Putamen (tissue), 1 donor: ENCODE results near the gene TRAM1L1.

ENCODE experiments used
- DNase-seq: peaks from one replicate; pipeline ENCODE4 v3.0.0-alpha.2; 2016; ENCODE audit warnings: low spot score

The TRAM1L1 gene

GRCh38 chr4:117084866-117085701 is at the start of gene TRAM1L1:
TRAM1L1 (minus strand) TSS chr4:117085576; CDS start chr4:117085393, 183 bp downstream.
- DNase-seq, result peak; percentile 80

DNA sequence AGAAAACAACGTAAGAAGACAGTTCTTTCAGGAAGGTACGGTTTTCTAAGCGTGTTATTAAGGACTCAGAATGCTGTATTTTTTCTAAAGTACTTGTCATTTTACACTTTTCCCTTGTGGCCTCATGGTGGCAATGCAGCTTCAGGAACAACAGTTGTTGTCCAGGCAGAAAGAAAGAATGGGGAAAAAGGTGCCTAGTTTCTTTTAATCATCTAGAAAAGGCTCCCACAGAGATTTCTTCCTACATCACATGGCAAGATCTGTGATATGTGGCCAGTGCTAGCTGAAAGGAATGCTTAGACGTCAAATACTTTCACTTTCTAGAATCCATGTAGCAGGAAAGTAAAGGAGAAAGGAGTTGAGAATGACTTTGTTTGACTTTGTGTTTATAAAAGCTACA is 49.0 kb upstream of the TRAM1L1 start:
- peak; percentile 80 for DNase-seq

- DNase-seq, result no peak
These were observed 11.5 kb upstream of the TRAM1L1 start for GRCh38 chr4:117096886-117097285.

GRCh38 chr4:117096462-117096861 is 11.1 kb upstream of the TRAM1L1 start:
- DNase-seq, result no peak

- no peak for DNase-seq
These were observed 8.2 kb upstream of the TRAM1L1 start for GRCh38 chr4:117093571-117093970.

- DNase-seq, result no peak
These were observed 7.6 kb downstream of the TRAM1L1 start for GRCh38 chr4:117077760-117078159.

- DNase-seq, result no peak
These were observed 17.3 kb downstream of the TRAM1L1 start for GRCh38 chr4:117068120-117068519.

GRCh38 chr4:117063961-117064696 is 21.2 kb downstream of the TRAM1L1 start:
- no peak for DNase-seq

DNA sequence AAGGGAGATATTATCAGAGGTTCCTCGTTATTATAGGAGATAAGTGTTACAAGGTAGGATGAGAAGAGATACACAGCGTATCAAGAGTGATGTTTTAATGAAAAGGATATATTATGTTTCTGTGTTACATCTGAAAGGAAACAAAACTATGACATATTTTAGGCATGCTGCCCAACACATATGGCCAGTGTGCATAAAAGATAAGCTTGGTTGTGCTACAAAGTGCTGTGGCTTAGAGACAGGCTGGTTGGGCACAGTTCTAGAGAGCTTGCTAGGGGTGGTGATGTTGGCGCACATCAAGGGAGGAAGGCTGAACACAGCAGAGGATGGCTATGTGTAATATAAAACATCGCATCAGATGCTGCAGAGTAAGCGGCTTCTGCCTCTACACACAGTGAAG is 42.4 kb downstream of the TRAM1L1 start:
- DNase-seq, result no peak
